GM18526 (cell line): ENCODE measurements around the gene SLC44A5.

Experiments used
- POLR2A ChIP-seq: IDR thresholded peaks from 3 replicates; pipeline ENCODE4 v1.6.1; 2011; ENCODE audit not compliant: insufficient read length; ENCODE audit errors: extremely low read depth

The SLC44A5 gene

DNA sequence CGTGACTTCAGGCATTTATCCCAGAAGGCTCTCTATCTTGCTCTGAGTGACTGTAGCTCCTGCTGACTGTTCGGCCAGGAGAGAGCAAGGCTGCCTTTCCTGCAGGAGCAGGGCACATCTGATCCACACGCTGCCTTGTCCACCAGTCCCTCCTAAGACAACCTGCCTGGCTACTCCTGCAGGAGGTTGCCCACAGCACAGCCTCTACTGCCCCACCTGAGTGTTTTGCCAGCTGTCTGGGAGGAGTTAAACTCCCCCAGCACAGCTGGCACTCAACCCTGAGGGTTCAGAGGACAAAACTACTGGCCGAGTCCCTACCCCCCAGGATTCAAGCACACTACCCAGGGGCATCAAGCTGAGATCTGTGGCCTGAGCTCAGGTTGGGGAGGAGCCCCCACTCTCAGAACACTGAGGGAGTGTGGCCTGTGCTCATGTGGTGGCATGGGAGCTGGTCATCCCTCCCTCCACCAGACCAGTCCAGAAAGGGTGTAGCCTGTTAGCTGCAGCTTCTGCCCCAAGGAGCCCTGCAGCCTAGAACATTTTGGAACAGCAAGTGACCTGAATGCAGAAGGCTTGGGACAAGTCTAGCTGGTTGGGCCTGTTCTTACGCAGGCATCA, 237.3 kb downstream of the SLC44A5 start:
- TF ChIP-seq POLR2A, result no peak

- no peak for TF ChIP-seq POLR2A
Measured at GRCh38 chr1:75366595-75366994, 244.3 kb downstream of the SLC44A5 start.

- no peak for TF ChIP-seq POLR2A
Measured at GRCh38 chr1:75361260-75361659, 249.7 kb downstream of the SLC44A5 start.

DNA sequence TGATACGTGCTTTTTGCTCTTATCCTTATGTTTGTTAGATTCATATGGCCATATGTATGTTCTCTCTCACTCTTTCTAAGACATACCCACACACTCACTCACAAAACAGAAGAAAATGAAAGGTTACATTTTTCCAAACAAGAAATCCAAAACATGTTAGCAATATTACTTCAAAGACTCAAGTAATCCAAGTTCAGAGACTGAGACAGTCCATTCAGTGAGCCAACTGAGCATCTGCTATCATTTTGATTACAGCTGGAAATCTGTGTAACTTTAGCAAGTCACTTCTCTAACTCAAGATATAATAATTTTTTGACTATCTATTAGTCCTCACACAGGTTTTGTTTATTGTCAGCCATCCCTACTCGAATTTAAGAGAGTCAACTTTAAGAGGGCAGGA, 257.9 kb downstream of the SLC44A5 start:
- TF ChIP-seq POLR2A, result no peak

DNA sequence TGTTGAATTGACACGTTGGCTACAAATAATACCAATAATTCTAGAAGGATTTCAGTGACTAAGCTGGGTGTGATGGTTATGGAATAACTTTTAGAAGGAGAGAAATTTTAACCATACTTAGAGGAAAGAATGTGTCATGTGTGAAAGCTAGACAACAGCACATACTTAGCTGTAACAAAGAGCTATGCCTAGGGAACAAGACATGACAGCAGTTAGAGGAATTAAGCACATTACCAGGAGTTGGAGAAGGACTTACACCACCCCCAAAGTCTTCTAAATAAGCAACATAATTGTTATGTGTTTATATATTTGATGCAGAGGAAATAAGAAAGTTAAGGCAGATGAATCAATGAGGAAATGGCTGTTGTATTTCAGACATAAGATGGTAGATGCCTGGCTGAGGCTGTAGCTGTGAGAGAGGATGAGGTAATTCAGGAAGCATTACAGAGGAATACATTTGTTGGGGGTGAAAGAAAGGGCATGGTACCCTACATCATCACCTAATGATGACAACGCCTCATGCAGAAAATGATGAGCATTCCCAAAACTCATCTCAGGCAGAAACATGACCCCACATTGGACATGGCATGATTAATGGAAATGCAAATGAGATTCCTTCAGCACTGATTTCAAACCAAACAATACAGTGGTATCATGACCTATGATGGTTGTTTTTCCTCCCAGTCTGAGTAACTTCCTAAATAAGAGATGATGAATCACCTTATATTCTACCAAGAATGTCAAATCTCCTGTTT, 265.2 kb downstream of the SLC44A5 start:
- TF ChIP-seq POLR2A, result no peak

DNA sequence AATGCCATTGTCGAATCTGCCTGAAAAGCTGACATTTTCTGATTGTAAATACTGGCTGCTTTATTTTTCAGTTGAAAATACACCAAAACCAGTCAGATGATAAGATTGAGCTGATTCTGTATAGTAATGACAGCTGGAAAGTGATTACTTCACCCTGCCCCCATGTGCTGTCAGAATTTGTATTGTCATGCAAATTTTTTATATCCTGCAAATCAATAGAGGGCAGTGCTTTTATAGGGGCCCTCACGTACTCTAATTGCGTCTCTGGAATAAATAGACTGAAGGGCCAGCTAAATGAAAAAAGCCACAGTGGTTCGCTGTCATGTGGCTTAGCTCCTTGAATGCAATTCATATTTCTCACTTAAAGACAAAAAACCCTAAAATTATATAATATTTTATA, 268.1 kb downstream of the SLC44A5 start:
- no peak for TF ChIP-seq POLR2A

- no peak for TF ChIP-seq POLR2A
Measured at GRCh38 chr1:75341537-75341936, 269.4 kb downstream of the SLC44A5 start.

GRCh38 chr1:75338616-75339483, 272.1 kb downstream of the SLC44A5 start:
- TF ChIP-seq POLR2A, result no peak

DNA sequence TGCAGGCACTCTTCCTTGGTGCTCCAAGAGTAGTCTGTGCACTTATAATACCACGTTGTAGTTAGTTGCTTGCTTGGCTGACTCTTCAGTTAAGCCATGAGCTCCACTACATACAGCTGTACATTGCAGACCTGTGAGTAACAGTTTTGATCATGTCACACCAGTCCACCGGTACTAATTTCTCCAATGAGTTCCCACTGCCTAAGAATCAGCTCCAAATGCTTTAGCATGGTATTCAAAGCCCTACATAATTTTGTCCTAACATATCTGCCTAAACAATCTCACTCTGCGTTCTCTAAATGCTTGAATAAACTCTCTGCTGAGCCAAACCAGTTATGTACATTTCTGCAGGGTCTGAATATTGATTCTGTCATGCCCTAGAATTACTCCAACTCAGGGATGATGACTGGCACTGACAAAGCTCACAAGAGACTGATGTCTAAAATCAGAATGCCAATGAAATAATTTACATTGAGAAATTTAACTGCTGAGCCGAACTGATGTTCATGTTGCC, 276.0 kb downstream of the SLC44A5 start:
- no peak for TF ChIP-seq POLR2A

DNA sequence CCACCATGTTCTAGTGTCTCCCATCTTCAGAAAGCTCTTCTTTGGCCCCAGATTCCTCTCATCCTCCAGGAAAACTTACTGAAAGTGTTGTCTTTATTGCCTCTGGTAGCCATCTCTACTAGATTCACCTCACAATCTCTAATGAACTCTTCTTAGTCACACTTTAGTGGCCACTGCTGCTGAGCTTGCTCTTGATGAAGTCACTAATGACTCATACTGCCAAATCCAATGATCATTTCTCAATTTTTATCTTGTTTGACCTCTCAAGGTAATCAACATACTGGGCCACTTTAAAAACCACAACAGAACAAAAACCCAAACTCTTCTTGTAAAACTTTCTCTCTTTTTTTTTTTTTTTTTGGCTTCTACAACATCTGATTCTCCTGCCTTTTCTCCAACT, 280.3 kb downstream of the SLC44A5 start:
- TF ChIP-seq POLR2A, result no peak

GRCh38 chr1:75328691-75329090, 282.2 kb downstream of the SLC44A5 start:
- TF ChIP-seq POLR2A, result no peak

- TF ChIP-seq POLR2A, result no peak
Measured at GRCh38 chr1:75327395-75327794, 283.5 kb downstream of the SLC44A5 start.

GRCh38 chr1:75317976-75318375, 292.9 kb downstream of the SLC44A5 start:
- TF ChIP-seq POLR2A, result no peak

GRCh38 chr1:75316230-75316629, 294.7 kb downstream of the SLC44A5 start:
- TF ChIP-seq POLR2A, result no peak

- TF ChIP-seq POLR2A, result no peak
Measured at GRCh38 chr1:75312620-75313019, 298.3 kb downstream of the SLC44A5 start.

DNA sequence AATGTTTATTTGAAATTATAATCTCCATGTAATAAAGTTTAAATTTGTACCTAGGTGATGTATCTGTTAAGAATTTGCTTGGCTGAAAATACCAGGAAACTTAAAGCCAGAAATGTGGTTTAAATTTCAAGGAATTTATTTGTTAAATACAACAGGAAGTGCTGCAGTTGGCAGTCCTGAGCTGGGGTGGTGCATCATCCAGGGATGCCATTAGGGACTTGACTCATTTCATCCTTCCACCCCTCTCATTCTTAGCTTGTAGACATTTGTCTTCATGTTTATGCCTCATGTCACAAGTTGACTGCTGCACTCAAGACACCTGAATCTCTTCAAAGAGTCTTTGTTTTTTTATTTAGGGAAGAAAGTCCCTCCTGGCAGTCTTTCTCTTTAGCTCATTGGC, 300.8 kb downstream of the SLC44A5 start:
- no peak for TF ChIP-seq POLR2A
